Measurements from ENCODE around the gene ATF7.

DNA sequence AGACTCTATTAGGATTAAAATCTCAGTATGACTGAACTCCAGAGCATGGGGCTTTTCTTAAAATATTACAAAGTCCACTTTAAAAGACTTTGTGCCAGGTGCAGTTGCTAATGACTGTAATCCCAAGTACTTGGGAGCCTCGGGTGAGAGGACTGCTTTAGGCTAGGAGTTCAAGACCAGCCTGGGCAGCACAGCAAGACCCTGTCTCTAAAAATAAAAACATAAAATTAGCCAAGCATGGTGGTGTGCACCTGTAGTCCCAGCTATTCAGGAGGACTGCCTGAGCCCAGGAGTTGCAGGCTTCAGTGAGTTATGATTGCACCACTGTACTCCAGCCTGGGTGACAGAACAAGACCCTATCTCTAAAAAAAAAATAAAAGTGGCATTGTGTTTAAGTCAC is 33.2 kb downstream of the ATF7 start:
- no peak for TF ChIP-seq CTCF (IDR thresholded peaks at IDR 0.05)
- TF ChIP-seq POLR2A (IDR thresholded peaks at IDR 0.05): no peak
